ENCODE data around the gene EMID1. TPM values are rescaled to one million over a fixed set of nuclear protein-coding genes. Genes with fewer than 3 reads are reported as not detected.

EMID1 gene
- total RNA-seq, 1 donor from 2014 or later: 0.43 TPM

DNA sequence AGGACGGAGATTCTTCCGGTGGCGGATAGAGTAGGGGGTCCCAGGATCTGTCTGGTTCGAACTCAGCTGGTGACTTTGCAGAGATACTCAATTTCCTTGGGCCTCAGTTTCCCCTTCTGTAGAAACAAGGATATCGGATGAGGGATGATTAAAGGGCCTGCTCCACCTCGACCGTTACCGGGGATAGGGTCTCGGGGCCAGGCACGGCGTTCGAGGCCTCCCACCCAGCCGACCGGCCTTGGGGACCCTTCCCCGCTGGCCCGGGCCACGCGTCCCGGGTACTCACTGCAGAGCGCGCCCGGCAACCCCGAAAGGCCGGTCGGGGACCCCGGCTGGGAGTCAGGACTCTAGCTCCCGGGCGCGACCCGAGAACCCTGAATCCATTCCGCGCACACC lies 61.8 kb downstream of the EMID1 start:
- DNase-seq (ENCODE audit: missing footprints): no peak
- no peak for ATAC-seq
- intact Hi-C loops (cut with DNase I): loop anchor here (10.0 kb wide), 1 partner anchor 193 kb away; the partner anchor contains the start of gene KREMEN1

DNA sequence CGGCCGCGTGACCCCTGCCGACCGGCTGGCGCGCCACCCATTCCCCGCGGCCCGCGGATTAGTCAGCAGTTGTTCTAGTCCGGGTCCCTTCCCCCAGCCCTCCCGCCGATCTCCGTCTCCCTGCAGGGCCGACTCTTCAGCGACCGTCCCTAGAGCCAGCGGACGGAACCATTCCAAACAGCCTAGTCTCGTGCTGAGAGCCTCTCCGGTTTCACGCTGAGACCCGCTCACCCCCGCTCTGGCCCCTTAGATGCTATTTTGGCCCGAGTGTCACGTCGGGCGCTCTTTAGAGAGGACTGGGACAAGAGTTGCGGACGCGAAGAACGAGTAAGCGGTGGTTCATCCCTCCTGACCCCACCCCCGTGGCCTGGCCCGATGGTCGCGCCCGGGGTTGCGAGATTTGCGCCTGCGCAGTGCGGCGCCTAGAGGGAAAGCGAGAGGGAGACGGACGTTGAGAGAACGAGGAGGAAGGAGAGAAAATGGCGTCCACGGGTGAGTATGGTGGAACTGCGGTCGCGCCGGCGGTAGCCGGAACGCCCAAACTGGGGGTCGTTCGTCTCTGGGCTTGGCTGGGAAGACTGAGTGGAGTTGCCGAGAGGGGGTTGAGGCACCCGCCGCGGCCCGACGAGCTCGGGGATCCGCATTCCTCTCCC lies 62.3 kb downstream of the EMID1 start, which contains the start of the genes EWSR1 and RHBDD3:
Gene EWSR1, plus strand, starts transcription at position 411 of the 653 bp plus-strand sequence. Its CDS starts 69 bp downstream, at position 480.
Gene RHBDD3, minus strand, starts transcription at position 124 of the 653 bp plus-strand sequence. CDS start 2,355 bp downstream, outside the sequence.
- intact Hi-C loops (cut with DNase I): loop anchor here (2.0 to 10.0 kb wide), 2 partner anchors 39 to 193 kb away; partner anchors contain the start of genes GAS2L1 and KREMEN1
- peak; percentile 95 for ATAC-seq
- DNase-seq (ENCODE audit: missing footprints): peak; percentile 97

DNA sequence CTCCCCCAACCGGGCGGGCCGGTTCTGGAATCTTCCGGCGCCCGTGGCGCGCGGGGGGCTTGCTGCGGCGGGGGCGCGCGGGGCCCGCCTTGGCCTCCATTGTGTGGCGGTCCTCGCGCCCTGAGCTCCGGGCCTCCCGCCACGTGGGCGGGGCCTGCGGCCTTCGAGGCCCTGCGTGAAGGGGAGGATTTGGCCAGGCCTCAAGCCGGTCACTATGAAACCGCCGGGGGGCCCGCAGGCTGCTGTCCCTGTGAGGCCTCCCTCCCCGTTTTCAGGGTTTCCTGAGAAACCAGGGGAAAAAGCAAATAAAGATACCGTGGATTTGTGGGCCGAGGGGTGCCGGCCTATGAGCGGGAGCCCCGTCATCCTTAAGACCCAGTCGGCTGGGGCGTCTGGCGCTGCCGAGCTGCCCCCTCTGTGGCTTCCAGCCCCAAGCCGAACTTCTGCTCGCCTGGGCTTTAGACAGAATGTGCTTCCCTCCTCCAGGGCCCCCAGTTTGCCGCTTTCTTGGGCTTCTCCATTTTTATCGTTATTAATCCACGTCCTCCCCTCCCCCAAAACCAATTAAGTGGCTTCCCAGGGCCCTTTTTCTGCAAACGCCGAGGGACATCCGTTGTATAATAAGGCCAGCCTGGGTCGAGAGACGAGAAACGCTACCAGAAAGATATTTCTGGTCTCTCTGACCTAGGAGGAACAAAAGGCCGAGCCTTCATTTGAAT lies 63.0 kb downstream of the EMID1 start:
- intact Hi-C loops (cut with DNase I): loop anchor here (2.0 to 10.0 kb wide), 2 partner anchors 38 to 194 kb away; partner anchors contain the start of genes GAS2L1 and KREMEN1
- DNase-seq (ENCODE audit: missing footprints): peak; percentile 86
- ATAC-seq: peak; percentile 71

DNA sequence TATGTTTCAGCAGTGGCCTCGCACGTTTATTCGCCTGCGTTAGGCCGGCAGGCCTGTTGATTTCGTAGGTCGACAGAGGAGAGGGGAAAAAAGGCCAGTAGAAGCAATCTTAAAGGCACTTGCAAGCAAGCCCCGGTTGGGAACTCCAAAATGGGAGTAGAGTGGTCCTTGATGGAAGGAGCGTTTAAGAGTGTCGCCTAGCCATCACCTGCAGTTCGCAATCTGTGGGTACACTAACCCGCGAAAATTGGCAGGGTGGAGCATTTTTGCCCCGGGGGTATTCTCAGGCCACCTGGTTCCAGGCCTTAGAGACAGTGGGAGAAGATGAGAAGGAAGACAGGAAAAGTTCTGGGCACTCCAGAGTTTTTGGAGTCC lies 63.5 kb downstream of the EMID1 start:
- no peak for DNase-seq (ENCODE audit: missing footprints)
- no peak for ATAC-seq
- intact Hi-C loops (cut with DNase I): loop anchor here (2.0 to 10.0 kb wide), 2 partner anchors 38 to 194 kb away; partner anchors contain the start of genes GAS2L1 and KREMEN1

DNA sequence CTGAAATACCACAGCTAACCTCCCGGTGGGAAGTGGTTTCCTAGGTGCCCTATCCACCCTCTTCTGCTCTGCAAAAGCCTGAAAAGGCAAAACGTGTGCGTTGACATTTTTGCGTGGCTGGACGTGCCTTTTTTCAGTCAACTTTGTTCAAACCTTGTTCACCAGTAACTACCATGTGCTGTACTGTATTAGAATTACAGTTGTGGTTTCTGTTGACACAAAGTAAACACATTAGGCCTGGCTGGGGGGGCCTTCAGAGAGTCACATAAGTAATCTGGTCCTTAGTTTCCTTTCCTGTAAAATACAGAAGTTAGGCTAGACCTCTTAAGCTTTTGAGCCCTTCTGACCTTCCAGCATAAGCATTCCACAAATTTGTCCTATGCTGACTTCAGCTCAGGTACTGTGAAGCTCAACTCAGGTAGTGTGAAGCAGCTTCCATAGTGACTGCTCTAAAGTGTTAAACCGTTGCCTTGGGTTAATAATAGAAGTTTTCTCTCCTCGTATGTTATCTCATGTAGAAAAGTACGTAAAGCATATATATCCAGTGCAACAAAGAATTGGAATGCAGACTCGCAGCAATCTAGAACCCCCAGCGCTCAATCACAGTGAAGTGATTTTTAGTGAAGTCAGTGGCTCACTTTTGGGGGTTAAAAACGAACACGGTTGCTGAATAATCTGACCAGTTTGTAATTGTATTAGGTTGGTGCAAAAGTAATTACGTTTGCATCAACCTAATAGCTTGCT lies 64.2 kb downstream of the EMID1 start:
- ATAC-seq (no peak), DNase-seq (ENCODE audit: missing footprints) (no peak)
- intact Hi-C loops (cut with DNase I): loop anchor here (2.0 to 10.0 kb wide), 2 partner anchors 37 to 195 kb away; partner anchors contain the start of genes GAS2L1 and KREMEN1

DNA sequence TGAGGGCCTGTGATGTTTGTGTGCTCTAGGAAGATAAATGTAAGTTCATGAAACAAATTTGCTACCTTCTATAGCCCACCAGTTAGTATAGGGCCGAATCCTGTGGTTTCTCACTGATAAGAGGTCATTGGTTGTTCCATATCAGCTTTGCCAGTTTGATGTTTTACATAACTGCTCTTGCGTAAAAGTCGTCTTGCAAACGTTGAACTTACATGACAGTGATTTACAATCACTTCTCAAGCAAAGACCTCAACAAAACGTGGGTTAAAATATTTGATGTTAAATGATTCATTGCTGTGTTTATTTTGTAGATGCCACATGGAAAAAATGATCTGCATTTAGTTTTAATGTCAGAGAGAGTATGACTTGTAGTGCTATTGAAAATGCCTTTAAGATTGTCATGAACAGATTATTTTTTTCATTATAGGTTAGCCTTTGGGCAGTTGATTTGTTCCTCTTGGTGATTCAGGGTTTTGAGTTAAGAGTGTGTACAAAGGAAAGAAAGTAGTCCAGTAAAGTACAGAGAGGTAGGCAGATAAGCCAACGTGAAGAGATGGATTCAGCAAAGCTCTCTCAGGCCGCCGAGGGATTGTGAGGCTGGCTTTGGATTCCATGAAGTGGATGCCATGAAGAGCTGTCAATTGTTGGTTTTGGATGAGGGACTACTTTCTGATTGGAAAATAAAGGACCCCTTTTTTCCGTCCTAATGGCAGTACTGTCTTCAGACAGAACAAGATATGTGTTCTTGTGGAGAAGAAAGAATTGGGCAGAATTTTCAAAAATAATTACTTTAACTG lies 65.0 kb downstream of the EMID1 start:
- intact Hi-C loops (cut with DNase I): no loop called here

DNA sequence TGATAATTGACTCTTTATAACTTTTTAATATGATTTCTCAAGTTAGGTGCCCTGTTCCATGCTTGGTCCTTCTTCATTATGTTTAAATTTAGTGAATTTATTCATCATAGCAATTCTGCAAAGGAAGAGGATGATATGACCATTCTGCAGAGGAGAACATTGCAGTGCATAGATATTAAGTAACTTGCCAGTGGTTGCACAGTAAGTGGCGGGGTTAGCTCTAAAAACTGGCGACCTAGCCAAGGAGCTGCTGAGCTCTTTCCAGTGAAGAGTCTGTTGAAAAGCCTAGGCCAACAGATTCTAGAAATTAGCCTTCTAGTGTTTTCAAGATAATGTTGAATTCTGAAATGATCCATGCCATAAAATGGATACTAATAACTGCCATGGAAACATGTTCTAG lies 66.9 kb downstream of the EMID1 start:
- ATAC-seq: no peak
- DNase-seq (ENCODE audit: missing footprints): no peak
- intact Hi-C loops (cut with DNase I): no loop called here

More for the DNA sequence above, 65.0 kb downstream of the EMID1 start:
- ATAC-seq (no peak), DNase-seq (ENCODE audit: missing footprints) (no peak)

DNA sequence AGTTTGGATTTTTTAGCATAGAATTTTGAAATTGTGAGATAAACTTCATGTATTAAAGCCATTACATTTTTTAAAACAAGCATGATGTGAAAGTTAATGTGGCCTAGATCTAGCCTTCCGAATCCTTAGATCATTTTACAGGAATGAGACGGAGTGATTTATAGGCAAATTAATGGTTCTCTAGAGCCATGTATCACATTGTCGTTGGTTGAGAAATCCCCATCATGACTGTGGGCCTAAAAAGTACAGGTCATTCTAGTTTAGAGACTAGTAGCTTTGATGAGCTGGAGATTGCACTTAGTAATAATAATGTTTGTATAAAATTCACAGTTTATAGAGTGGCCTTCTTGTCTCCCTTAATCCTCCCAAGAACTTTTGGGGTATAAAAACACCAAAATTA lies 69.5 kb downstream of the EMID1 start:
- DNase-seq (ENCODE audit: missing footprints) (no peak), ATAC-seq (no peak)
- intact Hi-C loops (cut with DNase I): no loop called here

DNA sequence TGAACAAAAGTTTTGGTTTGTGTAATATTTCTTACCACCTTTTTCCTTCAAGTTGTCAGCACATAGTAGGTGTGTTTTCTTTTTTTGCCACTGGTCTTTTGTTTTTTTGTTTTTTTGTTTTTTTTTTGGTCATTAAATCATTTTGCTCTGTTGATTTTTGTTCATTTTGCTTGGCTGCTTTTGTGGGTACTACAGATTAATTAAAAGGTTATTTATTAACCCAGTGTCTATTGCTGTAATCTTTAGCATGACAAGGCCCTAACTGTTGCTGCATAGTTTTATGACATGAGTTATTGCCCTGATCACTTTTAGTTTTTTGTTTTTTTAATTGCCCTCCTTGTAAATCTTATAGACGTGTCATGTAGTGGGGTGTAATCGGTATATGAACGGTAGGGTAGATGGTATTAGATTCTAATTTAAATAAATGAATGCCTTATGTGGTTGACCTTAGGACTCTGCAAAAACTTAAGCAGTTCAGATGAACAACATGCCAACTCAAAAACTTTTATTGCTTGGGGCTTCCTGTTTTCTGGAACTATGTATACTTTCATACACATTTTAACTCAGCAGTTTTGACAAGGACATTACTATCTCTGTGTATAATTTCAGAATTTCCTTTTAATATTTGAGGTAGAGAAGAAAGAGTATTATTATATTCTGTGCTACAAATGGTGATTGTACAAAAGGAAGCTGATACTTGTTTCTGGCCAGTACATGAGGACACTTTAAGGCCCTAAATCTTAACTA lies 70.3 kb downstream of the EMID1 start:
- intact Hi-C loops (cut with DNase I): no loop called here
- ATAC-seq: no peak

DNA sequence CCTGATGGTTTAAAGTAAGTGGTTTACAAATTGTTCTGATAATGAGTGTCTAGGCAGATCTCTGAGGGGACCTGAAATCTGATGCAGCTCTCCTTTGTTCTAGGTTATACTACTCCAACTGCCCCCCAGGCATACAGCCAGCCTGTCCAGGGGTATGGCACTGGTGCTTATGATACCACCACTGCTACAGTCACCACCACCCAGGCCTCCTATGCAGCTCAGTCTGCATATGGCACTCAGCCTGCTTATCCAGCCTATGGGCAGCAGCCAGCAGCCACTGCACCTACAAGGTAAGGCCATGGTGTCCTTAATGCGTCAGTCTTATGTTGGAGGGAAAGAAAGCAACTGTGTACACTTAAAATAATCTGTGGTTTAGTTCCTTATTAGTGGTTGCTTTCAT lies 72.2 kb downstream of the EMID1 start:
- ATAC-seq: no peak
- intact Hi-C loops (cut with DNase I): no loop called here
- no peak for DNase-seq (ENCODE audit: missing footprints)

More for the DNA sequence above, 70.3 kb downstream of the EMID1 start:
- DNase-seq (ENCODE audit: missing footprints): no peak

DNA sequence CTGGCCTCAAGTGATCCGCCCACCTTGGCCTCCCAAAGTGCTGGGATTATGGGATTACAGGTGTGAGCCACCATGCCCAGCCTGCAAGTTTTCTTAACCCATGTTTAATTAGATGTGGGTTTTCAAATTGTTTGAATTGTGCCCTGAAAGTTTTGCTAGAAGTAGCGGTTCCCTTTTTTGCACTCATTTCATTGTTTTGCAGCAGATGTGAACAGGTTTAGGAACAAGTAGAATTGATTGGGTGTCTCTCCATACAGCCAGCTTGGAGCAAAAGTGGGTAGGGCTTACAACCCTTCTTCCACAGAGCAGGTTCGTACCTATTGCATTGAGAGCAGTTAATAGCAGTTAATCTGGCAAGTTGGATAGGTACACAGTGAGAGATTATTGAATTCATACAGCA lies 78.5 kb downstream of the EMID1 start:
- DNase-seq (ENCODE audit: missing footprints) (no peak), ATAC-seq (no peak)
- intact Hi-C loops (cut with DNase I): no loop called here

DNA sequence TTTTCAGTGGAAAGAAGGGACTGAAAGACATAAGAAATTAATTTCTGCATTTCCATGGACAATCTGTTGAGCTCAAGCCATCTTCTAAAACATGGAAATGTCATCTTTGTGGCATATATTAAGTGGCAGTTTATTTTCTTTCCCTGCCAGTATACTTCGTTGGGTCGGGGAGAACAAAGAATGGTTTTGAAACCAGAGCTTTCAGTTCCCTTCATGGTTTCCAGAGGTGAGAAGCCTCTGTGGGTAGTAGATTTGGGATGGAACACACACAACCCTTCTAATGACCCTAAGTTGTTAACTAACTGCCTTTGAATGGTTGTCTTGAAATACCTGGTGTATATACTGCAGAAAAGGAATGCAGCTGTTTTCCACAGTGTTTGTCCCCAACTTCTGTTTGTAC lies 83.1 kb downstream of the EMID1 start:
- no peak for ATAC-seq
- intact Hi-C loops (cut with DNase I): no loop called here
- no peak for DNase-seq (ENCODE audit: missing footprints)

DNA sequence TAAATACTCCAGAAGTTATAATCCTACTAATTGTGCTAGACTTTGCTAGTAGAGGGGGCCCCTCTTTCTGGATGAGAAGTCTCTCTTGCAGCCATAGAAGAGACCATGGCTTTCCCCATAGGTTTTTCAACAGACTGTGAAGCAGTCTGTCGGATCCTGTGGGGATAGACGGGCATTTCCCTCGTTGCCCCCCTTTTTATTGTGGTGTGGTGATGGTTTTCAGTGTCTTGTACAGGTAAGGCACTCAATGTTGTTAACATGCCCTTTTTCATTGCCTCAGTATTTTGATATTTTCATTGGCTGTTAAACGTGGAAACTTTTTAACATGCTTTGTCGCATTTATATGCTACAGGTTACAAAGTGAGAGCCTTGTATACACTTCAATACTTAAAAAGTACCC lies 84.4 kb downstream of the EMID1 start:
- intact Hi-C loops (cut with DNase I): no loop called here

DNA sequence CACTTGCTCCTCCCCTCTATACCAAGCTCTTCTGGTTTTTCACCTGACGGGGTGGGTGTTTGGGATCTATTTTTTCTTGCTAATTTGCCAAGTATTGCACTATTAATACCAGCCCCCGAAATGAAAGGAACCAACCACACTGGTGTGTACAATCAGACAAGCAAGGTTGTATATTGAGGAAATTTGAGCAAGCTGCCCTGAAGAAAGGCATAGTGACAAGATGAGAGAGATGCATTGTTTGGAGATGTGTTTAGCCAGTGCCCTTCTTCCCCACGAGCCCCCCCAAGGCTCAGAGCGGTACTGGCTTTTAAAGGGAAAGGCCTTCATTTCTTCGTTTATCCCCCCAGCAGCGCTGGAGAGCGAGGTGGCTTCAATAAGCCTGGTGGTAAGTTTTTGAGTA lies 85.5 kb downstream of the EMID1 start:
- ATAC-seq (no peak), DNase-seq (ENCODE audit: missing footprints) (no peak)
- intact Hi-C loops (cut with DNase I): no loop called here

More for the DNA sequence above, 84.4 kb downstream of the EMID1 start:
- no peak for ATAC-seq
- DNase-seq (ENCODE audit: missing footprints): no peak

DNA sequence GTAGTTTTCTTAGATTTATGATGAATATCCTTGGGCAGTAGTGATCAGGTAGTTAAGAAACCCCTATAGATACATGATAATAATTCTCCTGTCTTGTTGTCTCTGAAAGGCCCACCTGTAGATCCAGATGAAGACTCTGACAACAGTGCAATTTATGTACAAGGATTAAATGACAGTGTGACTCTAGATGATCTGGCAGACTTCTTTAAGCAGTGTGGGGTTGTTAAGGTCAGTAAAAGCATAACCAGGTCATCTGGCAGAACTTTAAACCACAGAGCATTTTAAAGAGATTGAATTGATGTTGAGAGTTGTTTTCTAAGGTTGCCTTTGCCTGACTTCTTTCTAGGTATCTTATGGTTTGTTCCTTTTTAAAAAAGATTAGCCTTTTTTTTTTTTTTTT lies 86.7 kb downstream of the EMID1 start:
- ATAC-seq (no peak), DNase-seq (ENCODE audit: missing footprints) (no peak)
- intact Hi-C loops (cut with DNase I): no loop called here

DNA sequence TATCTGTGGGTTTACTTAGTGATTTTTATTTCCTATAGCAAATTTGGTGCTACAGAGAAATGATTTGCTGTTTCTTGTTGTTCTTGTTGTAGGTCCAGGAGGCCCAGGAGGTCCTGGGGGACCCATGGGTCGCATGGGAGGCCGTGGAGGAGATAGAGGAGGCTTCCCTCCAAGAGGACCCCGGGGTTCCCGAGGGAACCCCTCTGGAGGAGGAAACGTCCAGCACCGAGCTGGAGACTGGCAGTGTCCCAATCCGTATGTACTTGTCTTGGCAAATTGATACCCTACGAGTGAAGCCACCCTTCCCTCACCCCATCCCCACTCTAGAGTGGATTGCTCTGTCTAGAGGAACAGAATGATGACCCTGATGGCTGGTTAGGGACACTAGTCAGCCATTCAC lies 92.9 kb downstream of the EMID1 start:
- no peak for DNase-seq (ENCODE audit: missing footprints)
- ATAC-seq: no peak
- intact Hi-C loops (cut with DNase I): no loop called here

DNA sequence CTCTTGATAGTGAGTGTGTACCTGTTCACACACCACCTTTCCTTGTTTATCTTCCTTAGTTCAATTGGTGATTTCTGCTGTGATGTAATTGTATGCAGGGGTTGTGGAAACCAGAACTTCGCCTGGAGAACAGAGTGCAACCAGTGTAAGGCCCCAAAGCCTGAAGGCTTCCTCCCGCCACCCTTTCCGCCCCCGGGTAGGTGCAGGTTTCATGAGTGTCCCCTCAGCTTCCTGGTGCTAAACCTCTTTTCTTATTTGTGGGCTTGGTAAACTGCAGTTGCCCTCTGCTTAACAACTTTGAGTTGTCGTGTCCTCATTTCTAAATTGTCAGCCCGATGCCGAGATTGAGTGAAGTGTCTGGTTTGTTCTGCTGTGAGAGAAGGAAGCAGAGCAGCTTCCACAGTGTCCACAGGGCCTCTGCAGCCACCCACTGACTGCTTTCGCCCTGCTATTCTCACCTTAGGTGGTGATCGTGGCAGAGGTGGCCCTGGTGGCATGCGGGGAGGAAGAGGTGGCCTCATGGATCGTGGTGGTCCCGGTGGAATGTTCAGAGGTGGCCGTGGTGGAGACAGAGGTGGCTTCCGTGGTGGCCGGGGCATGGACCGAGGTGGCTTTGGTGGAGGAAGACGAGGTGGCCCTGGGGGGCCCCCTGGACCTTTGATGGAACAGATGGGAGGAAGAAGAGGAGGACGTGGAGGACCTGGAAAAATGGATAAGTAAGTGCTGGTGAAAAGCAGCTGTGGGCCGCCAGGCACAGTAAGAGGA lies 93.6 kb downstream of the EMID1 start:
- intact Hi-C loops (cut with DNase I): no loop called here
- ATAC-seq: no peak
- DNase-seq (ENCODE audit: missing footprints): no peak

All from Right ventricle myocardium inferior (tissue), 1 donor.